GM21360 (cell line): Measurements from ENCODE around the gene EMC10.
"Not testable (repeated sequence)": the region's sequence is repeated elsewhere in the genome, so short reads cannot be mapped to it uniquely, and the experiment has no call there.

Experiments
- ATAC-seq: cut with Tn5 transposase; IDR thresholded peaks from one replicate; pipeline ENCODE4 v1.9.1; 2021; ENCODE audit warnings: mild to moderate bottlenecking, moderate library complexity; ENCODE audit not compliant: unreplicated experiment

The EMC10 gene

DNA sequence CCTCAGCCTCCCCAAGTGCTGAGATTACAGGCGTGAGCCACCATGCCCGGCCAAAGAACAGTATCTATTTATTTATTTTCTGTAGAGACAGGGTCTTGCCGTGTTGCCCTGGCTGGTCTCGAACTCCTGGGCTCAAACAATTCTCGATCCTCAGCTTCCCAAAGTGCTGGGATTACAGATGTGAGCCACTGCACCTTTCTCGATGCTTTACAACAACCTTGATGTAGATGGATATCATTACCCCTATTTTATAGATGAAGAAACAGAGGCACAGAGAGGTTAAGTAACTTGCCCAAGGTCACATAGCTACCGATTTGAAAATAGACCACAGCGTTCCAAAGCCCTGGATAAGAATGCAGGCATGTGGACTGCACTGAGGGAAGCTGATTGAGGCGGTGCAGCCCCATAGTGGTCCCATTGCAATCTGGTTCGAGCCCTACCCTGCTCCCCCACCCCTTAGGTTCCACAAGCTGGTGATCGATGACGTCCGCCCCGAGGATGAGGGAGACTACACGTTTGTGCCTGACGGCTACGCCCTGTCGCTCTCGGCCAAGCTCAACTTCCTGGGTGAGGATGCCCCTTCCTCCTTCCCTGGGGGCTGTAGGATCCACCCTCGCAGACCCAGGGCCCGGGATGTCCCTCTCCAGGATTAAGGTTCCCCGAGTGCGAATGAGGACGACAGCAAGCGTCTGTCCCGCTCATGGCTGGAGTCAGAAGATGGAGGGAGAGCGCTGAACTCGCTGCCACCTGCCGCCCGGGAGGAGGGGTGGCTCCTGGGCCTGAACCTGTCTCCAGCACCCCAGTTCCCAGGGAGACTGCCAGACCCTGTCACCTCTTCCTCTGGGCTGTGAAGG is 25.7 kb upstream of the EMC10 start:
- ATAC-seq: no peak

DNA sequence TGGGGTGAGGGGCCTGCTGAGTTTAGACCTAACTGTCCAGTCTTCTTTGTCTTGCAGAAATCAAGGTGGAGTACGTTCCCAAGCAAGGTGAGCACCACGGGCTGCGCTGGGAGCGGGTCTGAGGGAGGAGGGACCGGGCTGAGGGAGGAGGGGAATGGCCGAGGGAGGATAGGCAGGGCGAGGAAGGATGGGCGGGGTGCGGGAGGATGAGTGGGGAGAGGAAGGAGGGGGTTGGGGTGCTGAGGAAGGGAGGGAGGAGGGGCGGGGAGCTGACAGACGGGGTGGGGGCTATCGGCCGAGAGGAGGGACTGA is 25.1 kb upstream of the EMC10 start:
- ATAC-seq: no peak

DNA sequence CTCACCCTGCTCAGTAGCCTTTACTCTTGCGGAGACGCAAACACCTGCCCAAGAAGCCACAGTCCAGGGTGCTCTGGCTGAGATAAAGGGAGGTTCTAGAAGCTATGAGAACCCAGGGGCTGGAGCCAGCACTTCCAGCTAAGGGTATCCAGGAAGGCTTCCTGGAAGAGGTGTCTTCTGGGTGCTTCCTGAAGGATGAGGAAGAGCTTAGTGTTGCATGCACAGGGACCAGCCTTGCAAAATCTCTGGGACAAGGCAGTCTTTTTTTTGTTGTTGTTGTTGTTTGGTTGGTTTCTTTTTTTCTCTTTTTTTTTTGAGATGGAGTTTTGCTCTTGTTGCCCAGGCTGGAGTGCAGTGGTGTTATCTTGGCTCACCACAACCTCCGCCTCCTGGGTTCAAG is 23.1 kb upstream of the EMC10 start:
- ATAC-seq: no peak

DNA sequence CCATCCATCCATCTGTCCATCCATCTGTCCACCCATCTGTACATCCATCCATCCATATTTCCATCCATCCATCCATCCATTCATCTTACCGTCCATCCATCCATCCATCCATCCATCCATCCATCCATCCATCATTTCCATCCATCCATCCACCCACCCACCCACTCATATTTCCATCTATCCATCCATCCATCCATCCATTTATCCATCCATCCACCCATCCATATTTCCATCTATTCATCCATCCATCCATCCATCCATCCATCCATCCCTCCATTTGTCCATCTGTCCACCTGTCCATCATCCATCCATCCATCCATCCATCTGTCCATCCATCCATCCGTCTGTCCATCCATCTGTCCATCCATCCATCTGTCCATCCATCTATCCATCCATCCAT is 20.3 kb upstream of the EMC10 start:
- no peak for ATAC-seq

DNA sequence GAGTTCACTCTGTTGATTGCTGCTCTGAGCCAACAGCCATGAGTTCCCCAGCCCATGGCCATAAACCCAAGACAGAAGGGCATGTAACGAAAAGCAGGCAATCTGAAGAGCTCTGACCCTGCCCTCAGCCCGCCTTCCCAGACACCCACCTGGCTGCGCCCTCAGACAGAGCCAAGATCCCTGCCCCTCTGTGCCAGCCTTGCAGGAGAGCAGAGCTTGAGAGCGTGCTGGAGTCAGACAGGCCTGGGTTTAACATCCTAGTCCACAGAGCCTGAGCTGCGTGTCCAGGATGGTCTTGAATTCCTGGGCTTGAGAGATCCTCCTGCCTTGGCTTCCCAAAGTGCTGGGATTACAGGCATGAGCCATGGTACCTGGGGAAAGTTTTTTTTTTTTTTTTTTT is 19.0 kb upstream of the EMC10 start:
- no peak for ATAC-seq

DNA sequence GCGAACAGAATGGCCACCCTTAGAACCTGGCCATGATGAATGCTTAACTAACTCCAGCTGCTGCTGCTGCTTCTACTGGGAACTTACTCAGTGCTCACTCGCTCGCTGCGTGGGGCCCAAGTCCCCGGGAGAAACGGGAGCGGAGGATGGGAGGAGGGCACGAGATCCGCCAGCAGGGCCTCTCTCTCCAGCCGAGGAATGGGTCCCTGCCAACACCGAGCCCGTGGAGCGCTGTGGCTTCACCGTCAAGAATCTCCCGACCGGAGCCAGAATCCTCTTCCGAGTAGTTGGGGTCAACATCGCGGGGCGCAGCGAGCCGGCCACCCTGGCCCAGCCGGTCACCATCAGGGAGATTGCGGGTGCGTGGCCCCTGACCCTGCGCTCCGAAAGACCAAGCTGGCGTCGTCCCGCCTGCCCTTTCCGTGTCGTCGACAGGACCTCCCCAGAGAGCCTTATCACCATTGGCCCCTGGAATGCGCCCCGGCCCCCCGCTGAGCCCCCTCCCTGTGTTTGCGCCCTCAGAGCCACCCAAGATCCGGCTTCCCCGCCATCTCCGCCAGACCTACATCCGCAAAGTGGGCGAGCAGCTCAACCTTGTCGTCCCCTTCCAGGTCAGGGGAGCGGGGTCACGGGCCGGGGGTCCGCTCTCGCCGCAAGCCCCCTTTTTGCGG is 17.8 kb upstream of the EMC10 start:
- no peak for ATAC-seq

DNA sequence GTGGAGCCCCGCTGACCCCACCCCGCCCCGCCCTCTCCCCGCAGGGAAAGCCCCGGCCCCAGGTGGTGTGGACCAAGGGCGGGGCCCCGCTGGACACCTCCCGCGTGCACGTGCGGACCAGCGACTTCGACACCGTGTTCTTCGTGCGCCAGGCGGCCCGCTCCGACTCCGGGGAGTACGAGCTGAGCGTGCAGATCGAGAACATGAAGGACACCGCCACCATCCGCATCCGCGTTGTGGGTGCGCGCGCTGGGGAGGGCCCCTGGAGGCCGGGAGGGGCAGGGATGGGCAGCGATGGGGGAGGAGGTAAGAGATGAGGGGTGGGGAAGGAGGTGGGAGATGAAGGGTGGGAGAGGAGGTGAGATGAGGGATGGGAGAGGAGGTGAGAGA is 17.2 kb upstream of the EMC10 start:
- no peak for ATAC-seq

DNA sequence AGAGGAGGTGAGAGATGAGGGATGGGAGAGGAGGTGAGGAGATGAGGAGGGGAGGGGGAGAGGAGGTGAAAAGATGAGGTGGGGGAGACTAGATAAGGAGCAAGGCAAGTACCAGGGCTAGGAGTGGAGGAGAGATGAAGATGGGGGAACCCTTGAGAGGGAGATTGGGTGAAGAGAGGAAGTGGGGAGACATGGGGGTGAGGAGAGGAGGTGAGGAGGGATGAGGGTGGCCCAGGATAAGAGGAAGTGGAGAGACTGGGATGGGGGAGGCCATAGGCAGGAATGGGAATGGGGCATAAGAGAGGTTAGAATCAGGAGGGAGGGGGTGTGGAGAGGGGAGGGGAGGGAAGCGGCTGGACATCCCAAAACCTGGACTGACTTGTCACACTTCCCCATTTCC is 16.7 kb upstream of the EMC10 start:
- ATAC-seq: no peak

DNA sequence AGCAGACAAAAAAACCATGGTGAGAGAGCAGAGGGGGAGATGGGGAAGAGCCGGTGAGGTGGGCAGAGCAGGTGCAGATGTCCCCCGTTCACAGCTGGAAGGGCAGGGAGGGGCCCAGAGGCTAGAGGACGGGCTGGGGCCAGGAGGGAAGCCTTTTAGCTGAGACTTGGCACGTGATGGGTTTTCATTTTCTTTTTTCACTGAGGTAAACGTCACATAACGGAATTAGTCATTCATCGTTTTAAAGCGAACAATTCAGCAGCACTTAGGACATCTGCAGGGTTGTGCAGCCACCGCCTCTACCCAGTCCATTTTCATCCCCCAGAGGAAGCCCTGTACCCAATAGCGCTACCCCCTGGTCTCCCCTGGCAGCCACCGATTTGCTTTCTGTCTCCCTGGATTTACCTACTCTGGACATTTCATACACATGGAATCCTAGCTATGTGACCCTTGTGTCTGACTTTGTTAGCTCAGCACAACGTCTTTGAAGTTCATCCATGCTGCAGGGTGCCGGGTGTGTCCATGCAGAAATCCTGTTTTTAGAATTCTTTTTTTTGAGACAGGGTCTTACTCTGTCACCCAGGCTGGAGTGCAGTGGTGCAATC is 16.0 kb upstream of the EMC10 start:
- peak; percentile 59 for ATAC-seq

DNA sequence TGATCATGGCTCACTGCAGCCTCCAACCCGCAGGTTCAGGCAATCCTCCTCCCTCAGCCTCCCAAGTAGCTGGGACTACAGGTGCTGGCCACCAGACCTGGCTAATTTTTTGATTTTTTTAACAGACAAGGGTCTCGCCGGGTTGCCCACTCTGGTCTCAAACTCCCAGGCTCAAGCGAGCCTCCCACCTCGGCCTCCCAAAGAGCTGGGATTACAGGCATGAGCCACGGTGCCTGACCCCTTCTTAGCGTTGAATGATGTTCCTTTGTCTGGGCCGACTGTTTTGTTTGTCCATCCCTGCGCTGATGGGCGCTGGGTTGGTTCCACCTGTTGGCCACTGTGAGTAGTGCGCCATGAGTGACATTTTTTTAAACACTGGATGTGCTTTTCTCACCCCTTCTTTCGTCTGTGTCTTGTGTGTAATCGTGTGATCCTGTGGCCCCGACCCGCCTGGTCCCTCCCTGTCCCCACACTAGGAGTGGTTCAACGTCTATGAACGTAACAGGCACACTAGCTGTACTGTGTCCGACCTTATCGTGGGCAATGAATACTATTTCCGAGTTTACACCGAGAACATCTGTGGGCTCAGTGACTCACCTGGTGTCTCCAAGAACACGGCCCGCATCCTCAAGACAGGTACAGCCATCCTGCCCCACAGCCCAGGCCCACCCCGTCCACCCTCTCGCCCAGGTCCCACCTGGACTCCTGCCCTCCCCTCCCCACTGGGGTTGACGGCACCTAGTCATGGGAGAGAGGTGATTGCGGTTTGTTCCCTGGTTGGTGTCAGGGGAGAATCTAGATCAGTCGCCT is 15.0 kb upstream of the EMC10 start:
- no peak for ATAC-seq

DNA sequence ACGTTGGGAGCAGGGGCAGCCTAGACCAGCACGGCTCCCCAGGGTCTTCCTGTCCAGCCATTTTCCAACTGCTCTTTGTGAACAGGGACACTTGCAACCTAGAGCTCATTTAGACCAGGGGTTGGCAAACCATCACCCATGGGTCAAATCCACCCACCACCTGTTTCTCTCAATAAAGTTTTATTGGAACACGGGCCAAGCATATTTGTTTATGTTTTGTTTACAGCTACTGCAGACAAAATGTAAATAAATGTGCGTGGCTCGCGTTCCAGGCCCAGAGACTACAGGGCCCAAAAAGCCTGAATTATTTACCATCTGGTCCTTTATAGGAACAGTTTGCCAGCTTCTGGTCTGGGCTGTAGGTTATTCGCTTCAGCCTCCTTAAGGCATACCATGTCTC is 13.3 kb upstream of the EMC10 start:
- ATAC-seq: no peak

DNA sequence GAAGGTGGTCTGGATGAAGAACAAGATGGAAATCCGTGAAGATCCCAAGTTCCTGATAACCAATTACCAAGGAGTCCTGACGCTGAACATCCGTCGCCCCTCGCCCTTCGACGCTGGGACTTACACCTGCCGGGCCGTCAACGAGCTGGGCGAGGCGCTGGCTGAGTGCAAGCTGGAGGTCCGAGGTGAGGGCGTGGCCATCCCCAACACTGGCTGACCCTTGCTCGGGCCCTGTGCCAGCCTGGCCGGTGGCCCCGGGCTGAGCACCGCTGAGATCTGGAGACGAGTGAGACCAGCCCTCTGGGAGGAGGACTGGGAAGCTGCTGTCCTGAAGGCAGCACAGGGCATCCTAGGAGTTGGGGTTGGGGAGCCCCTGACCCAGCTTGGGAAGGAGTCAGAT is 12.0 kb upstream of the EMC10 start:
- no peak for ATAC-seq

DNA sequence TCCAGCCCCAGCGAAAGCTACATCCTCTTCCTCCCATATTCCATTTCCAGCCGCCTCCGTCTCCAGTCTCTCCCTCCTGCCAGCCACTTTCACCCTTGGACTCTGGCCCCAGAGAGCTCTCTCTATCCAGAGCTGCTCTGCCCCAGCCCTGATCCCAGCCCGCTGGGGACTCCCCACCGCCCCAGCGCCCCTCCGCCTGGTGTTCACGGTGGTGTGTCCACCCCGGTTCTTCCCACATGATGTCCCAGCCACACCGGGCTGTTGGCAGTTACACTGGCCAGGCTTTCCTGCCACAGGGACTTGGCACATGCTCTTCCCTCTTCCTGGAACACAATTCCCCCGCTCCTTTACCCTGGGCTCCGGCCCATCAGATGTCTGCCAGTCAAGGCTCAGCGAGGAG is 11.3 kb upstream of the EMC10 start:
- no peak for ATAC-seq

DNA sequence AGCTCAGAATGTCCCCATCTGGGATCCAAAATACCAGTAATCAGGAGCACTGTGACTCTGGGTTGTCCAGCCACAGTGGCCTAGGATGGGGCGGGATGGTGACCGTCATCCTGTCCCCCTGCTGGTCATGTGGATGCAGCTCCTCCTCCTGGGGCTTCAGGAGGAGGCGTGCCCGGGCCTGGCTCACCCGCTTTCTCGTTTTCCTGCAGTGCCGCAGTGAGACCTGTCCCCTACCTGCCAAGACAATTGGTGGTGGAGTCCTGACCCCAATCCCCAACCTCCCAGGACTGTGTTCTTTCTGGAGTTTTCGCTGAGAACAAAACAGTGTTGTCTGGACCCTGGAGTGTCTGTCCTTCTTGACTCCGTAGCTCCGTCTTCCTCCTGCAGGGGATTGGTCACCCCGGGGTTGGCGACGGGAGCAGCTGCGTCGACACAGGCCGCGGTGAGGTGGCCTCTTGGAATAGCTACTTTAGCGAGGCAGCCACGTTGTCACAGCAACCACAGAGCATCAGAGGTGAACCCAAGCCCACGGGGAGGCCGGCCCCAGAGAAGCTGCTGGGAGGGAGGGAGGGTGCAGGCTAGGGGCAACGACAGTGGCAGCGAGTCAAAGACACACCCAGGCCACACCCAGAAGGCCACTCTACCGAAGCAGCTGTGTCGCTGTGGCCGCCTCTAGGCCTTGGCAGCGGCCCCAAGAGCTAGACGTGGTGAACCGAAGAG is 10.2 kb upstream of the EMC10 start:
- no peak for ATAC-seq

DNA sequence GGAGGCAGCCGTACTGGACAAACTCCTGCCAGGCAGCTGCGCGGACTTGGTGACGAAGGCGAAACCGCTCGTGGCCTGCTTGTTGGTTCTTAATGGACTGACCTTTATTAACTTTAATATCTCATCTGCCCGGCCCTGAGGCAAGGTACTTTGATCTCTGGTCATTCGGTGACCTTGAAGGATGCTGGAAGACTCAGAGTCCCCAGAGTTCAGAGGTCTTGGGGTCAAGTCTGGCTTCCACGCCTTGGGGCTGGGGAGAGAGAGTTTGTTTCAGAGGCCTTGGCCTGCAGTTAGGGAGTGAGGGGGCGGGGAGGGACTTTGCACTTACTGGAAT is 9.6 kb upstream of the EMC10 start:
- no peak for ATAC-seq

DNA sequence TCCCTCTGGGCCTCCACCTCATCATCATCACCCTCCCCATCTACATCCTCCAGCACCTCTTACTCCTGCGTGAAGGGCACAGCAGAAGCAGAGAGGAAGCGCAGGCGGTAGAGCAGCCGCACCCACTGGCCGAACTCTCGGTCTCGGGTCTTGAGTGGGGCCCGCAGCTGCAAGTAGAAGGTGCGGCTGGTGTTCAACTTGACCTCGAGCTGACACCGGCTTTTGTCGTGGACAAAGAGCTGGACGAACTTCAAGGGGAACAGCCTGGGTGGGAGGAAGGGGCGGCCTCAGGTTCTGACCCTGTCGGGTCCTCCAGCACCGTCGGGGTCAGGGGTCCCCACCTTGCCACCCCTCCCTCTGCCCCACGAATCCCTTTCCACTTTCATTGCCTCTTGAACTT is 8.7 kb upstream of the EMC10 start:
- ATAC-seq: no peak

DNA sequence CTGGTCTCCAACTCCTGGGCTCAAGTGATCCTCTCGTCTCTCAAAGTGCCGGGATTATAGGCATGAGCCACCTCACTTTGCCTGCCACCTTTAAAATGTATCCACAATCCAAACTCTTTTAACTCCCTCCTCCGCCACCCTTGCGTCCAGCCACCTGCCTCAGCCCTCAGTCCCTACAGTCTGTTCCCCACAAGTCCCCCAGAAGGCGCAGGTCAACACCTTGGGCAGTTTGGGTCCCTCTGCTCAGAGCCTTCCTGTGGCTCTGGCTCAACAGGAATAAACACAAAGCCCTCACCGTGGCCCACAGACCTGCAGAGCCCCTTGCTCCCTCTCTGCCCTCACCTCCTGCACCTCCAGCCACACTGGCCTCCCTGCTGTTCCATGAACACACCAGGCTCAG is 7.5 kb upstream of the EMC10 start:
- ATAC-seq: no peak

DNA sequence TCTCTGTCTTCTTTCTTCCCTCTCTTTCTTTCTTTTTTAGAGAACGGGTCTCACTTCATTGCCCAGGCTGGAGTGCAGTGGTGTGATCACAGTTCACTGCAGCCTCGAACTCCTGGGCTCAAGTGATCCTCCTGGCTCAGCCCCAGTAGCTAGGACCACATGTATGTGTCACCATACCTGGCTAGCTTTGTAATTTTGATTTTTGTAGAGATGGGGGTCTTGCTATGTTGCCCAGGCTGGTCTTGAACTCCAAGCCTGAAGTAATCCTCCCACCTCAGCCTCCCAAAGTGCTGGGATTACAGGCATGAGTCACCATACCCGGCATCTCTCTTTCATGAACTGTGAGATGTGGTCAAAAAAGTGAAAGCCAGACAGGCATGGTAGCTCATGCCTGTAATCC is 3.0 kb upstream of the EMC10 start:
- ATAC-seq: not testable (repeated sequence)

DNA sequence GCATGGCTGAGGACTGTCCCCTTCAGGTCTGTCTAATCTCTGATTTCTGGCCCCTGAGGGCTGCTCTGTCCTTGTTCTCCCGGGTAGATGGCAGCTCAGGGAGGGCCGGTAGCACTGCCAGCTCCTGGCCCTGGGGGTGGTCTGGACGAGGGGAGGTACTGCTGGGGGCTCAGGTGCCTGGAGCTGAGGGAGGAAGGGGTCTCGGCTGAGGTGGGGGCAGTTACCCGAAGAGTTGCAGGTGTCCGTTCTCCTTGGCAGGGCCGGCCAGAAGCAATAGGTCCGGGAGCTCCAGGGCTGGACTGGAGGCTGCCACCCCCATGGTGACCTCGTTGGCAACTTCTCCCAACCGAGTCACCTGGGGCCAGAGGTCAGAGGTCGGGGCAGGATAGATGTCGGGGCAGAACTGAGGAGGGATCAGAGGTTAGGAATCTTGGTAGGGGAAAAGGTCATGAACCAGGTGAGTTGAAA is 1.2 kb upstream of the EMC10 start:
- ATAC-seq: no peak

DNA sequence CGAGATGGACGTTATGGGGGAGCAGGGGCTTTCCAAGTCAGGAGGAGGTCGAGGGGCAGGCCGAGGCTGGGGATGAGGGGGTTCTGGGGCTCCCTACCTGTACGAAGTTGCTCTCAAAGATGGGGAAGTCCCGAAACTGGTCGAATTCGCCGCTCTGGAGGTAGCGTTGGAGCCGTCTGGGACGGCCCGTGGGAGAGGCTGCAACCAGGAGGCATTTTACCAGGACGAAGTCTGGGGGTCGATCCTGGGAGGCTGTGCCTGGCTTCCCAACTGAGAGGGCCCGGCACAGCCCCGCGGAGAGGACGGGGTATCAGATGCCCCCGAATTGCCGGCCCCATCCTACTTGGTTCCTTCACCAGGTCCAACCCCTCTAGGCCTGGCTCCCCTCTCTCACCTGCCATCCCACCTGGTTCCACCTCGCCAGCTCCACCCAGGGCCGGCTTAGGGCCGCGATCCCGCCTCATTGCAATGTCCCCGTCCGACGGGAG is 527 bp upstream of the EMC10 start:
- no peak for ATAC-seq

DNA sequence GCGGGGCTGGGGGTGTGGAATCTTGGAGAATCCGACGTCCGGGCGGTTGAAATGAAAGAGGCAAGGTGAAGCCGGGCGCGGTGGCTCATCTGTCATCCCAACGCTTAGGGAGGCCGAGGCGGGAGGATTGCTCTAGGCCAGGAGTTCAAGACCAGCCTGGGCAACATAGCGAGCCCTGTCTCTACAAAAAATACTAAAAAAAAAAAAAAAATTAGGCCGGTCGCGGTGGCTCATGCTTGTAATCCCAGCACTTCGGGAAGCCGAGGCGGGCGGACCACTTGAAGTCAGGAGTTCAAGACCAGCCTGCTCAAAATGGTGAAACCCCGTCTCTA is 566 bp downstream of the EMC10 start:
- ATAC-seq: no peak
